H1 (cell line): ENCODE data around the gene BNC2. TPM values are rescaled to one million over a fixed set of nuclear protein-coding genes. Genes with fewer than 3 reads are reported as not detected.

ENCODE experiments used
- CTBP2 ChIP-seq: IDR thresholded peaks from 2 replicates; pipeline ENCODE4 v1.7.0; 2011; ENCODE audit warnings: borderline replicate concordance, mild to moderate bottlenecking, moderate library complexity, mixed read lengths, low read length; ENCODE audit not compliant: insufficient read depth, insufficient read length
- EZH2 ChIP-seq: fragments of 200-600 bp; sonication (generic); IDR thresholded peaks from 2 replicates; pipeline ENCODE4 v1.7.1; 2012; ENCODE audit warnings: low read depth, mild to moderate bottlenecking, moderate library complexity, low read length, inconsistent platforms; ENCODE audit not compliant: severe bottlenecking
- MAX ChIP-seq: IDR thresholded peaks from 2 replicates; pipeline ENCODE4 v1.6.1; 2012; ENCODE audit warnings: inconsistent platforms
- PHF8 ChIP-seq: fragments of 200-600 bp; sonication (generic); conservative IDR thresholded peaks from 2 replicates; pipeline ENCODE4 v1.7.1; 2012; ENCODE audit warnings: low read depth, mild to moderate bottlenecking, inconsistent platforms, low read length, moderate library complexity
- POU5F1 ChIP-seq: IDR thresholded peaks from 2 replicates; pipeline ENCODE4 v1.6.1; 2011; ENCODE audit warnings: low read depth, mild to moderate bottlenecking, low read length, moderate library complexity
- RBBP5 ChIP-seq: IDR thresholded peaks from 2 replicates; pipeline ENCODE4 v1.7.1; 2012; ENCODE audit warnings: low read depth, mild to moderate bottlenecking, inconsistent platforms, low read length, moderate library complexity, borderline replicate concordance
- SIX5 ChIP-seq: IDR thresholded peaks from 2 replicates; pipeline ENCODE4 v1.6.1; 2011; ENCODE audit warnings: mild to moderate bottlenecking, low read depth, low read length
- SP1 ChIP-seq: IDR thresholded peaks from 2 replicates; pipeline ENCODE4 v1.6.1; 2011; ENCODE audit warnings: low read depth, low read length
- polyA plus RNA-seq, 7 experiments: library from polyadenylated mRNA; depleted of rRNA in 3 of 7; stranded (reverse) in 5 of 7; unstranded in 2 of 7; fragments of >200 nt in 5 of 7; fragments of 200-250 nt in 2 of 7; gene quantifications; 1 replicate in 5 of 7; 2 replicates in 1 of 7; 4 replicates in 1 of 7; pipeline versions ENCODE4 v1.2.1 to v1.2.3, GENCODE V29; 2011 to 2013; ENCODE audit warnings: missing spikeins in 2 of 7, mixed read lengths in 2 of 7
- total RNA-seq: library from RNA; stranded (reverse); fragmentation: NEBNext Ultra II Directional; extraction: Animal tissue kit (Norgen Biotek cat#: 25700); gene quantifications from 2 replicates; pipeline ENCODE4 v1.2.1, GENCODE V29; 2021

The BNC2 gene
- total and polyA plus RNA-seq, 2 of the 8 experiments (the other 6 are each of a cell fraction or from before 2014, with no cell fraction given), result 16.0 to 26.8 TPM

GRCh38 chr9:16868701-16869100 lies 1.8 kb downstream of the BNC2 start (continued):
- TF ChIP-seq RBBP5, result no peak
- no peak for TF ChIP-seq EZH2
- no peak for TF ChIP-seq POU5F1
- TF ChIP-seq CTBP2, result no peak
- TF ChIP-seq SIX5, result no peak
- TF ChIP-seq MAX, result no peak
- TF ChIP-seq PHF8, result no peak
- no peak for TF ChIP-seq SP1
- TF ChIP-seq, all 59 proteins: peak for 0
